GM12872 (cell line): Measurements from ENCODE around the gene SPAG17.

Experiments
- CTCF ChIP-seq: IDR thresholded peaks from 3 replicates; pipeline ENCODE4 v1.5.1; 2011; ENCODE audit warnings: low read depth, mild to moderate bottlenecking, low read length, moderate library complexity; ENCODE audit not compliant: insufficient read depth

Gene SPAG17

GRCh38 chr1:118073648-118074435 lies 111.2 kb downstream of the SPAG17 start:
- TF ChIP-seq CTCF: no peak

DNA sequence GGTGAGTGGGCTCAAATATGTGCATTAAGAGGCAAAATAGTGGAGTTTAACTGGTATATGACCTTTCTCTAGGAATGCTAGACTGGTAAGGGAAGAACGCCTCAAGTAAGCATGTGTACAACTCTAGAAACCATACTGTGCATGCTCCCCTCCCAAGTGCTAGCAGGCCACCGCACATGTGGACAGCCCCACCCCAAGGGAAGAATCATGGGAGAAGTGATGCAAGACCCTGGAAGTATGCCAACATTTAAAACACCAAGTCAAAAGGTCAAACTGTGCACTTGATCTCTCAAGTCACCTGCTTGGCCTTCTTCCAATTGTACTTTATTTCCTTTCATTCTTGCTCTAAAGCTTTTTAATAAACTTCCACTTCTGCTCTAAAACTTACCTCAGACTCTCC lies 135.0 kb downstream of the SPAG17 start:
- no peak for TF ChIP-seq CTCF

DNA sequence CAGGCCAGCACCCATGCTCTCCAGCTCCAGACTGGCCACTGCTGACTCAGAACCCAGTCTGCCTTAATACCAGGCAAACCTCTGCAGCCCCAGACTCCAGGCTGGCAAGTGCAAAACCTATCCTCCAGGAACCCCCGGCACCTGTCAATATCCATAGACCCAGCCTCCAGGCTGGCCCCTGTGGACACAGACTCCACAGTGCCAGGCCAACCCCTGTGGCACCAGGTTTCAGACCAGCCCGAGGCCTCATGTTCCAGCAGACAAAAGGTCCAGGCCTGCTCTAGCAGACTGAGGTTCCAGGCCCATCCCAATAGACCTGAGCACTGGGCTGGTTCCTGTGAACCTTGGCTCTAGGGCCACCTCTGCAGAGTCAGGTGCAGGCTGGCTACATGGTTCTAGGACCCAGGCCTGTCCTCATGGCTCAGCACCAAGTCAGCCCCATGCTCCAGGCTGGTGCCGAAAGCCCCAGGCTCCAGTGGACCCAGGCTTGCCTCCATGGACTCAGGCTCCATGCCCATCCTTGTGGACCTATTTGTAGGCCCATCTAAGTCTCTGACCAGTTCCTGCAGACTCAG lies 137.3 kb downstream of the SPAG17 start:
- no peak for TF ChIP-seq CTCF

DNA sequence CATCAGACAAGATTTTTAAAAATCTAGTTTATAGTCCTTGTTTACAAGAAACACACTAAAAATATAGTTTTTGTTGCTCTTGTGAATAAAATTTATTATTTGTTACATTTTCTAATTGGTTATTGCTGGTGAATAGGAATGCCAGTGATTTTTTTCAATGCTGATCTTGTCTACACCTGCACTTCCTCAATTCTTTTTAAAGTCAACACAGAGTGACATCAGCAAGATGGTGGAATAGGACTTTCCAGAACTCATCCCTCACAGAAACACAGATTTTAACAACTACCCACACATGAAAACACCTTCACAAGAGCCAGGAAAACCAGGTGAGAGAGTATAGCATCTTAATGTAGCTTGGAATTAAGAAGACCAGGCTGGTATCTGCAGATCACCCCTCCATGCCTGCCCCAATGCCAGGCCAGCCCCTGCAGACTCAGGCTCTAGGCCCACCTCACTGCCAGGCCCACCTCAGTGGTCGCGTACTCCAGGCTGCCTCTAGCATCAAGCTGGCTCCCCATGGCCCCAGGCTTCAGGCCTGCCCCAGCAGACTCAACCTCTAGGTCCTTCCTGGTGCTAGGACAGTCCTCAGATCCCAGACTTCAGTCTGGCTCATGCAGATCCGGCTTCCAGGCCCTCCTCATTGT lies 137.9 kb downstream of the SPAG17 start:
- no peak for TF ChIP-seq CTCF

DNA sequence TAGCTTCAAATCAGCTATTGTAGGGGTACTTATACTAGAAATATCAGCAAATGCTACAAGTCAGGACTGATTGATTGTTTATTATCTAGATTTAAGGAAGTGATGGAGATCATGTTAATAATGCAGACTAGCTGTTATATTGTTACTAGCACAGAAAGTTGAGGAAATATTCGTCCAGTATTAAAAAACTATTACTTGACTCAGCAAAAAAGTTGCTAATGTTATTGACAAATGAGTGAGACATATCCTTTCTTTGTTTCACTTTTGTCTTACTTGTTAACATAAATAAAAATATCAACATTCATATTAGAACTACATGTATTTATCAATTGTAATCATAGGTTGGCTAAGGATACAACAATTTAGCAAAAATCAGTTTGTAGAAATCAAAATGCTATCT lies 141.4 kb downstream of the SPAG17 start:
- no peak for TF ChIP-seq CTCF

DNA sequence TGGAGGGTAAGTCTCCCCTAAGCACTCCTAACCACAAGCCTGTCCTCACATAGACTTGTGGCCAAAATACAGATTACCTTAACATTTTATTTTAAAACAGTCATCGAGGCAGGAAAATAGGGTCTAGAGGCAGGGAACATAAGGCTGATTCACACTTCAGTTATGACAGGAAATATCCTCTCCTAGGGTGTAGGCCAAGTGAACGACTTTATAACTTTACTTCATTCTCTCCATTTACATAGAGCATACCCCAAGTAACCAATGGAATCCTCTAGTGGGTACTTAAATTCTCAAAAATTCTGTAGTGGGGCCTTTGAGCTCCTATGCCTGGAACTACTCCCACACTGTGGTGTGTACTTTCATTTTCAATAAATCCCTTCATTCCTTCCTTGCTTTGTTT lies 142.5 kb downstream of the SPAG17 start:
- TF ChIP-seq CTCF: no peak

GRCh38 chr1:118039170-118039569 lies 145.9 kb downstream of the SPAG17 start:
- no peak for TF ChIP-seq CTCF
